ENCODE results near the gene LRRC3.

GRCh38 chr21:44423312-44423821 is 31.9 kb upstream of the LRRC3 start:
- TF ChIP-seq CTCF (IDR thresholded peaks at IDR 0.05; ENCODE audit: low read length): no peak
- no peak for TF ChIP-seq EZH2 (IDR thresholded peaks at IDR 0.05; ENCODE audit: borderline replicate concordance, low read length)
